HepG2 (cell line): Measurements from ENCODE around the gene SLIT1.

Experiments used
- CBX2 ChIP-seq, 2 experiments: fragments of 200-600 bp in 1 of 2; sonication (generic); formaldehyde crosslinking in 1 of 2; IDR thresholded peaks; 2 replicates each; pipeline versions ENCODE4 v1.7.0 to v1.8.1; 2018 to 2022; ENCODE audit warnings: low read depth in 2 of 2, low read length in 1 of 2, mild to moderate bottlenecking in 1 of 2, missing genetic modification reagents in 1 of 2
- CENPX ChIP-seq: sonication (generic); formaldehyde crosslinking; IDR thresholded peaks from 2 replicates; pipeline ENCODE4 v1.9.0; 2021; ENCODE audit warnings: mild to moderate bottlenecking, missing genetic modification reagents, moderate library complexity
- FOXA1 ChIP-seq, 2 experiments: fragments of 450-650 bp in 1 of 2; sonication (generic) in 1 of 2; formaldehyde crosslinking in 1 of 2; IDR thresholded peaks; 2 replicates each; pipeline versions ENCODE4 v1.4.0 to v1.6.1; 2016 to 2020; ENCODE audit warnings: missing genetic modification reagents in 1 of 2
- JUN ChIP-seq: sonication (generic); formaldehyde crosslinking; IDR thresholded peaks from 2 replicates; pipeline ENCODE4 v1.4.0; 2020; ENCODE audit warnings: mild to moderate bottlenecking, missing genetic modification reagents
- MTA3 ChIP-seq: sonication (generic); formaldehyde crosslinking; IDR thresholded peaks from 2 replicates; pipeline ENCODE4 v1.4.0; 2020; ENCODE audit warnings: missing genetic modification reagents
- REPIN1 ChIP-seq: sonication (generic); formaldehyde crosslinking; IDR thresholded peaks from 2 replicates; pipeline ENCODE4 v1.8.0; 2022; ENCODE audit warnings: missing genetic modification reagents, low read depth, mild to moderate bottlenecking, borderline replicate concordance
- TCF7L2 ChIP-seq: IDR thresholded peaks from 2 replicates; pipeline ENCODE4 v1.6.1; 2011; ENCODE audit warnings: mild to moderate bottlenecking, low read depth, low read length, moderate library complexity
- ZBTB1 ChIP-seq: sonication (generic); formaldehyde crosslinking; IDR thresholded peaks from 2 replicates; pipeline ENCODE4 v1.4.0; 2020; ENCODE audit warnings: missing genetic modification reagents, borderline replicate concordance
- ZNF570 ChIP-seq: sonication (generic); formaldehyde crosslinking; IDR thresholded peaks from 2 replicates; pipeline ENCODE4 v1.4.0; 2020; ENCODE audit warnings: mild to moderate bottlenecking, missing genetic modification reagents, borderline replicate concordance
- ZNF781 ChIP-seq: sonication (generic); formaldehyde crosslinking; IDR thresholded peaks from 2 replicates; pipeline ENCODE4 v1.5.1; 2020; ENCODE audit warnings: borderline replicate concordance, mild to moderate bottlenecking, missing genetic modification reagents; ENCODE audit errors: not compliant biosample characterization

DNA sequence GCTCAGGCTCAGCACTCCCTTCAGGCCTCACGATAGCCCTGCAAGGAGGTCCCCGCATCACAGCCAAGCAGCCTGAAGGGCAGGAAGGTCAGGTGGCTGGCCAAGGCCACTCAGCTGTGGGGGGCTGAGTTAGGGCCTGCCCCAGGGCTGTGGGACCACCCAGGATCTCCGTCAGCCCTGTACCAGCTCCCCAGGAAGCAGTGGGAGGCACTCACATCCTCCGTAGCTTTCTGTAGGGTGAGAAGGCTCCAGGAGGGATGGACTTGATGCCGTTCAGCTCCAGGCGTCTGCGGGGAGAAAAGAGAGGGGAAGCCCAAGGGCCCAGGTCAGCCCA is 125.9 kb downstream of the SLIT1 start:
- TF ChIP-seq ZNF781 (CRISPR knock-in tag) (no peak), CBX2 (IDR thresholded peaks at IDR 0.05; ENCODE audit: low read depth, low read length) (no peak), CBX2 (CRISPR knock-in tag; IDR thresholded peaks at IDR 0.05; ENCODE audit: low read depth) (no peak), ZBTB1 (CRISPR knock-in tag) (no peak), TCF7L2 (no peak), MTA3 (CRISPR knock-in tag) (no peak), REPIN1 (CRISPR knock-in tag) (no peak), ZNF570 (CRISPR knock-in tag) (no peak), FOXA1 (IDR thresholded peaks at IDR 0.05) (no peak), FOXA1 (CRISPR knock-in tag; IDR thresholded peaks at IDR 0.05) (no peak), CENPX (CRISPR knock-in tag) (no peak), JUN (CRISPR knock-in tag) (no peak)
